Measurements from ENCODE around the gene FES.

GRCh38 chr15:90859234-90860131, 24.8 kb upstream of the FES start:
- TF ChIP-seq TAF1 (IDR thresholded peaks at IDR 0.05; ENCODE audit: borderline replicate concordance, low read depth, low read length) (no peak), POLR2A (IDR thresholded peaks at IDR 0.05; ENCODE audit: low read depth, low read length) (no peak), POLR2AphosphoS5 (IDR thresholded peaks at IDR 0.05; ENCODE audit: low read depth, low read length) (no peak)
